Astrocyte (in vitro differentiated cells and primary cell): ENCODE measurements around the gene CELSR2.

ENCODE experiments used
- EZH2 ChIP-seq: IDR thresholded peaks from 2 replicates; pipeline ENCODE4 v1.6.1; 2012; ENCODE audit warnings: mild to moderate bottlenecking, low read length, inconsistent platforms; ENCODE audit not compliant: insufficient read depth
- TF ChIP-seq, protein P1 (sequence below): IDR thresholded peaks from 2 replicates; pipeline ENCODE4 v1.5.1; 2011; ENCODE audit warnings: low read depth, mild to moderate bottlenecking, inconsistent platforms, low read length, moderate library complexity; ENCODE audit not compliant: insufficient read depth

DNA sequence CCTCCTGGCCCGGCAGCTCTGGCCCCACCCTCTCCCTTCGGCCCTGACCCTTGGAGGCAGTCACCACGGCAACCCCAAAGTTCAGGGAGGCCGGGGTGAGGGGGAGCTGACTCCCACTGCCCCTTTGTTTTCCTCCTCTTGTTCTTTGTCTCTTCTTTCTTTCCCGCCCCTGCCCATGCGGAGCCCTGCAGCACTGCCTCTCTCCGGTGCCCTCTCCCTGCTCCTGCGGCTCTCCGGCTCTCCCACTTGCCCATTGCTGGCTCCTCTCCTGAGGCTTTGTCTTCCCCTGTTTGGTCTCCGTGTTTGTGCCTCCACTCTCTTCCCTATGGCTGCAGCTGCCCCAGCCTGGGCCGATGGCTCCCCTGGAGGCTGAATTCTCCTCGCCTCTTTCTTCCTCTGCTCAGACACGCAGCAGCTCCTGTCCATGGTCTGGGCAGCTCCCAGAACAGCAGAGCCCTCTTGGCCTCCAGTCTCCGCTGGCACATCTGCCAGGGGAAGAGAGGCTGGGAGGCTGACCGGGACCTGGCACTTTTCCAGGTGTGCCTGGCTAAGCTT lies 5.8 kb downstream of the CELSR2 start:
- TF ChIP-seq, protein P1, sequence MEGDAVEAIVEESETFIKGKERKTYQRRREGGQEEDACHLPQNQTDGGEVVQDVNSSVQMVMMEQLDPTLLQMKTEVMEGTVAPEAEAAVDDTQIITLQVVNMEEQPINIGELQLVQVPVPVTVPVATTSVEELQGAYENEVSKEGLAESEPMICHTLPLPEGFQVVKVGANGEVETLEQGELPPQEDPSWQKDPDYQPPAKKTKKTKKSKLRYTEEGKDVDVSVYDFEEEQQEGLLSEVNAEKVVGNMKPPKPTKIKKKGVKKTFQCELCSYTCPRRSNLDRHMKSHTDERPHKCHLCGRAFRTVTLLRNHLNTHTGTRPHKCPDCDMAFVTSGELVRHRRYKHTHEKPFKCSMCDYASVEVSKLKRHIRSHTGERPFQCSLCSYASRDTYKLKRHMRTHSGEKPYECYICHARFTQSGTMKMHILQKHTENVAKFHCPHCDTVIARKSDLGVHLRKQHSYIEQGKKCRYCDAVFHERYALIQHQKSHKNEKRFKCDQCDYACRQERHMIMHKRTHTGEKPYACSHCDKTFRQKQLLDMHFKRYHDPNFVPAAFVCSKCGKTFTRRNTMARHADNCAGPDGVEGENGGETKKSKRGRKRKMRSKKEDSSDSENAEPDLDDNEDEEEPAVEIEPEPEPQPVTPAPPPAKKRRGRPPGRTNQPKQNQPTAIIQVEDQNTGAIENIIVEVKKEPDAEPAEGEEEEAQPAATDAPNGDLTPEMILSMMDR, result no peak
- no peak for TF ChIP-seq EZH2
